WI38 (cell line): Measurements from ENCODE around the gene WWOX.

ENCODE experiments used
- H3K4me3 ChIP-seq: 2 replicates; pipeline ENCODE4 v1.5.1; 2011; ENCODE audit warnings: low read depth, mild to moderate bottlenecking, control low read depth, low read length
- CTCF ChIP-seq: IDR thresholded peaks from 2 replicates; pipeline ENCODE4 v1.5.1; 2012; ENCODE audit warnings: low read depth, mild to moderate bottlenecking, control low read depth, low read length

The WWOX gene

GRCh38 chr16:79206889-79207288, 1107.4 kb downstream of the WWOX start:
- no peak overlapping the region for H3K4me3 ChIP-seq
- no peak for TF ChIP-seq CTCF

GRCh38 chr16:79209308-79209707, 1109.9 kb downstream of the WWOX start:
- TF ChIP-seq CTCF, result no peak
- no peak overlapping the region for H3K4me3 ChIP-seq

- no peak overlapping the region for H3K4me3 ChIP-seq
- TF ChIP-seq CTCF, result no peak
Measured at GRCh38 chr16:79210607-79211006, 1111.2 kb downstream of the WWOX start.

GRCh38 chr16:79211586-79211985, 1112.1 kb downstream of the WWOX start:
- TF ChIP-seq CTCF, result no peak
- H3K4me3 ChIP-seq, result no peak overlapping the region

- H3K4me3 ChIP-seq, result no peak overlapping the region
- TF ChIP-seq CTCF, result no peak
Measured at GRCh38 chr16:79212114-79212791, 1112.8 kb downstream of the WWOX start.

GRCh38 chr16:79213214-79213613, 1113.8 kb downstream of the WWOX start:
- no peak for TF ChIP-seq CTCF
- no peak overlapping the region for H3K4me3 ChIP-seq

- H3K4me3 ChIP-seq, result no peak overlapping the region
- no peak for TF ChIP-seq CTCF
Measured at GRCh38 chr16:79215289-79215688, 1115.8 kb downstream of the WWOX start.
